IMR-90 (cell line): Measurements from ENCODE around the gene TRAPPC3. TPM values are rescaled to one million over a fixed set of nuclear protein-coding genes. Genes with fewer than 3 reads are reported as not detected.

Source experiments
- ATAC-seq: fragments of 200-7000 bp; cut with Tn5 transposase; 2 replicates; pipeline ENCODE4 v1.9.1; 2020; ENCODE audit warnings: low read depth, mild to moderate bottlenecking, moderate library complexity
- BruUV-seq: library from RNA; stranded (reverse); fragments of 400-500 nt; replicated peaks from 2 replicates; lab custom pipeline; 2021; lab: Mats Ljungman, UMichigan
- CTCF ChIA-PET: fragments of 300-600 bp; formaldehyde crosslinking; extraction: SDS; loops from one replicate; lab custom pipeline; 2021; ENCODE audit warnings: antibody characterized with exemption; lab: Yijun Ruan, JAX
- POLR2A ChIA-PET: fragments of 300-600 bp; sonication (Branson Sonifier 250); formaldehyde crosslinking; loops from one replicate; lab custom pipeline; 2022; ENCODE audit warnings: antibody characterized with exemption; ENCODE audit not compliant: unreplicated experiment; lab: Charles Lee
- DNase-seq: peaks from one replicate; pipeline ENCODE4 v3.0.0; 2013
- H2AFZ ChIP-seq: replicated peaks from 2 replicates; pipeline ENCODE3; 2013; ENCODE audit warnings: low read length, mild to moderate bottlenecking; ENCODE audit not compliant: poor library complexity
- H2AK5ac ChIP-seq: 2 replicates; pipeline ENCODE4 v1.6.1; 2013; ENCODE audit warnings: low read depth, low read length, inconsistent platforms
- H2AK9ac ChIP-seq: replicated peaks from 2 replicates; pipeline ENCODE3; 2013; ENCODE audit warnings: mild to moderate bottlenecking, low read depth, low read length, moderate library complexity; ENCODE audit not compliant: poor library complexity
- H2BK120ac ChIP-seq: 2 replicates; pipeline ENCODE4 v1.6.1; 2013; ENCODE audit warnings: low read depth, low read length, inconsistent platforms
- H2BK15ac ChIP-seq: 3 replicates; pipeline ENCODE4 v1.6.1; 2013; ENCODE audit warnings: low read depth, low read length, inconsistent platforms
- H2BK20ac ChIP-seq: 2 replicates; pipeline ENCODE4 v1.6.1; 2013; ENCODE audit warnings: low read depth, mild to moderate bottlenecking, inconsistent platforms, low read length, moderate library complexity
- H2BK5ac ChIP-seq: 2 replicates; pipeline ENCODE4 v1.6.1; 2013; ENCODE audit warnings: mild to moderate bottlenecking, low read depth, low read length, inconsistent platforms; ENCODE audit not compliant: poor library complexity, severe bottlenecking
- H3K14ac ChIP-seq: replicated peaks from 2 replicates; pipeline ENCODE4 v1.6.1; 2013; ENCODE audit warnings: low read depth, low read length, inconsistent platforms
- H3K18ac ChIP-seq: 2 replicates; pipeline ENCODE4 v1.6.1; 2013; ENCODE audit warnings: low read depth, low read length, control low read depth
- H3K23ac ChIP-seq: 2 replicates; pipeline ENCODE4 v1.6.1; 2013; ENCODE audit warnings: low read depth, low read length, inconsistent platforms
- H3K27ac ChIP-seq: 2 replicates; pipeline ENCODE4 v1.5.1; 2013; ENCODE audit warnings: mild to moderate bottlenecking, control low read depth, low read length; ENCODE audit not compliant: insufficient read depth
- H3K27me3 ChIP-seq: 2 replicates; pipeline ENCODE4 v1.6.1; 2013; ENCODE audit warnings: low read length; ENCODE audit not compliant: control insufficient read depth, insufficient read depth
- H3K36me3 ChIP-seq: 2 replicates; pipeline ENCODE4 v1.6.1; 2013; ENCODE audit warnings: low read length, mixed read lengths; ENCODE audit not compliant: control insufficient read depth, insufficient read depth
- H3K4ac ChIP-seq: 2 replicates; pipeline ENCODE4 v1.6.1; 2013; ENCODE audit warnings: low read depth, low read length, inconsistent platforms
- H3K4me1 ChIP-seq: 2 replicates; pipeline ENCODE4 v1.6.1; 2013; ENCODE audit warnings: low read length, mixed read lengths; ENCODE audit not compliant: control insufficient read depth, insufficient read depth
- H3K4me2 ChIP-seq: 2 replicates; pipeline ENCODE4 v1.6.1; 2013; ENCODE audit warnings: low read depth, mild to moderate bottlenecking, control low read depth, low read length, moderate library complexity
- H3K4me3 ChIP-seq: 2 replicates; pipeline ENCODE4 v1.5.1; 2013; ENCODE audit warnings: low read depth, mild to moderate bottlenecking, control low read depth, low read length, moderate library complexity; ENCODE audit not compliant: insufficient read depth
- H3K56ac ChIP-seq: 2 replicates; pipeline ENCODE4 v1.6.1; 2013; ENCODE audit warnings: low read length, inconsistent platforms; ENCODE audit not compliant: insufficient read depth; ENCODE audit errors: extremely low read depth
- H3K79me1 ChIP-seq, 2 experiments: 2 replicates each; pipeline ENCODE4 v1.6.1; 2013; ENCODE audit warnings: low read length in 2 of 2, inconsistent platforms in 1 of 2, low read depth in 1 of 2
- H3K9ac ChIP-seq: 2 replicates; pipeline ENCODE4 v1.6.1; 2013; ENCODE audit warnings: low read depth, low read length, control low read depth
- H3K9me1 ChIP-seq: 2 replicates; pipeline ENCODE4 v1.6.1; 2013; ENCODE audit warnings: low read length, inconsistent platforms; ENCODE audit not compliant: insufficient read depth
- H3K9me3 ChIP-seq: 2 replicates; pipeline ENCODE4 v1.6.1; 2013; ENCODE audit warnings: low read length; ENCODE audit not compliant: control insufficient read depth, insufficient read depth
- H4K20me1 ChIP-seq: 2 replicates; pipeline ENCODE4 v1.6.1; 2013; ENCODE audit warnings: low read length, inconsistent platforms; ENCODE audit not compliant: insufficient read depth
- H4K5ac ChIP-seq: 2 replicates; pipeline ENCODE4 v1.6.1; 2013; ENCODE audit warnings: mild to moderate bottlenecking, low read depth, low read length, control low read depth
- H4K8ac ChIP-seq, 2 experiments: 2 replicates each; pipeline ENCODE4 v1.6.1; 2013; ENCODE audit warnings: low read depth in 2 of 2, low read length in 2 of 2, control low read depth in 1 of 2, inconsistent platforms in 1 of 2
- H4K91ac ChIP-seq: 2 replicates; pipeline ENCODE4 v1.6.1; 2013; ENCODE audit warnings: low read depth, low read length, inconsistent platforms; ENCODE audit not compliant: insufficient read depth
- BHLHE40 ChIP-seq: fragments of 150-350 bp; IDR thresholded peaks from 2 replicates; pipeline ENCODE4 v1.6.1; 2016; ENCODE audit warnings: mild to moderate bottlenecking, low read depth, low read length
- CEBPB ChIP-seq: IDR thresholded peaks from 2 replicates; pipeline ENCODE4 v1.6.1; 2012; ENCODE audit warnings: low read depth, low read length, improper control_type of control experiment
- MAZ ChIP-seq: IDR thresholded peaks from 2 replicates; pipeline ENCODE4 v1.6.1; 2012; ENCODE audit warnings: low read depth, mild to moderate bottlenecking, low read length, improper control_type of control experiment, moderate library complexity, borderline replicate concordance
- MXI1 ChIP-seq: IDR thresholded peaks from 2 replicates; pipeline ENCODE4 v1.6.1; 2012; ENCODE audit warnings: low read depth, mild to moderate bottlenecking, low read length, moderate library complexity, borderline replicate concordance
- RAD21 ChIP-seq: IDR thresholded peaks from 2 replicates; pipeline ENCODE4 v1.6.1; 2012; ENCODE audit warnings: low read length, improper control_type of control experiment
- SMC3 ChIP-seq: fragments of 150-350 bp; IDR thresholded peaks from 2 replicates; pipeline ENCODE4 v1.6.1; 2016; ENCODE audit warnings: low read depth, mild to moderate bottlenecking, antibody characterized with exemption, low read length, moderate library complexity
- WGBS, 2 experiments: methylation state at CpG; one replicate each; pipeline versions ENCODE4 v1.1.5 to v1.1.7; 2013; ENCODE audit warnings: missing lambda C conversion rate in 2 of 2; ENCODE audit not compliant: insufficient read length in 1 of 2; ENCODE audit errors: extremely low coverage in 2 of 2; 5-methylcytosine and 5-hydroxymethylcytosine counted together
- dilution Hi-C: fragments of 300-500 bp; cut with HindIII; formaldehyde crosslinking; loops from one replicate; pipeline ENCODE4 v1.14.3; 2018; ENCODE audit warnings: low sequenced_read_pairs; ENCODE audit not compliant: unreplicated experiment
- in situ Hi-C: fragments of 300-500 bp; cut with MboI; formaldehyde crosslinking; loops from 3 replicates; pipeline ENCODE4 v1.14.3; 2019; ENCODE audit warnings: low sequenced_read_pairs, inconsistent platforms, mixed read lengths
- intact Hi-C: fragments of 100-400 bp; cut with micrococcal nuclease; formaldehyde crosslinking; loops from 2 replicates; pipeline ENCODE4 v1.10.0; 2022
- polyA plus RNA-seq, 3 experiments: library from polyadenylated mRNA; depleted of rRNA; stranded (reverse); fragments of >200 nt; gene quantifications; 2 replicates each; pipeline ENCODE4 v1.2.3, GENCODE V29; 2012; ENCODE audit warnings: low replicate concordance in 1 of 3
- total RNA-seq: library from RNA; depleted of rRNA; stranded (reverse); fragments of >200 nt; gene quantifications from 2 replicates; pipeline ENCODE4 v1.2.3, GENCODE V29; 2012
- TF ChIP-seq, protein P1 (sequence below): conservative IDR thresholded peaks from 2 replicates; pipeline ENCODE4 v1.5.1; 2012; ENCODE audit warnings: mild to moderate bottlenecking, low read depth, low read length, improper control_type of control experiment
- TF ChIP-seq, protein P2 (sequence below): fragments of 150-350 bp; IDR thresholded peaks from 2 replicates; pipeline ENCODE4 v1.6.1; 2016; ENCODE audit warnings: low read depth, mild to moderate bottlenecking, low read length, moderate library complexity, borderline replicate concordance

TRAPPC3 gene
- total and polyA plus RNA-seq, 2 of the 4 experiments (the other 2 are of a cell fraction) = 76.0 to 77.8 TPM

DNA sequence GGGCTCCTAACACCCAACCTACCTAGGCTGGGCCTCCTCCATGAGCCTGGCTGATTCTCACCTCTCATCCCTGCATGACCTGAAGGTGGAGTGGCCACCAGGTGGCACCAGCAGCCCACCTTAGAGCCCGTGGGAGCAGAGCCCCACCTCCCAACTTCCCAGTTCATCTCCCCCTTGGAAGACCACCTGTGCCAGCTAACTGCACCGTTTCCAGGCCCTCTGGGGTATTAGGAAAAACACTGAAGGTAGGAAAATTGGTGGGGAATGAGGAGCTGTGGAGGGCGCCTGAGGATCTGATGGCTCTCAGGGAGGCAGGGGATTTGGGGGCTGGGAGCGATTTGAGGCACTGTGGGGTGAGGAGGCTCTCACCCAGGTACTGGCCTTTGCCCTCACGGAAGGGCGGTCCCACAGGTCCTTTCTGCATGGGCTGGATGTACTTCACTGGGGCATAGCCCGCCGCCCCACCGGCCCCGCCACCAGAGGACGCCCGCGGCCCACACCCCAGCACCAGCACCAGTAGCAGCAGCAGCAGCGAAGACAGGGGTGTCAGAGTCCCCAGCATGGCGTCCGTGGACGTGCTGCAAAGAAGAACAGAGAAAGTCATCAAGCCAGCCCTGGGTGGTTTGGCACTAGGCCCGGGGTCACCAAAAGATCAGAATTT is 49.5 kb downstream of the TRAPPC3 start:
- H3K14ac ChIP-seq = no peak overlapping the region
- H3K23ac ChIP-seq = no peak overlapping the region
- H3K9me3 ChIP-seq = no peaks in the 10 kb centered on the region
- BruUV-seq = no TSS peak
- no peak overlapping the region for H3K4me3 ChIP-seq
- TF ChIP-seq MAZ = peak; percentile 55; the same call in 1 of the 2 replicates
- no peak for TF ChIP-seq MXI1
- peak; percentile 98 for TF ChIP-seq RAD21
- no peak for TF ChIP-seq CEBPB
- no peak for TF ChIP-seq BHLHE40
- TF ChIP-seq, protein P1, sequence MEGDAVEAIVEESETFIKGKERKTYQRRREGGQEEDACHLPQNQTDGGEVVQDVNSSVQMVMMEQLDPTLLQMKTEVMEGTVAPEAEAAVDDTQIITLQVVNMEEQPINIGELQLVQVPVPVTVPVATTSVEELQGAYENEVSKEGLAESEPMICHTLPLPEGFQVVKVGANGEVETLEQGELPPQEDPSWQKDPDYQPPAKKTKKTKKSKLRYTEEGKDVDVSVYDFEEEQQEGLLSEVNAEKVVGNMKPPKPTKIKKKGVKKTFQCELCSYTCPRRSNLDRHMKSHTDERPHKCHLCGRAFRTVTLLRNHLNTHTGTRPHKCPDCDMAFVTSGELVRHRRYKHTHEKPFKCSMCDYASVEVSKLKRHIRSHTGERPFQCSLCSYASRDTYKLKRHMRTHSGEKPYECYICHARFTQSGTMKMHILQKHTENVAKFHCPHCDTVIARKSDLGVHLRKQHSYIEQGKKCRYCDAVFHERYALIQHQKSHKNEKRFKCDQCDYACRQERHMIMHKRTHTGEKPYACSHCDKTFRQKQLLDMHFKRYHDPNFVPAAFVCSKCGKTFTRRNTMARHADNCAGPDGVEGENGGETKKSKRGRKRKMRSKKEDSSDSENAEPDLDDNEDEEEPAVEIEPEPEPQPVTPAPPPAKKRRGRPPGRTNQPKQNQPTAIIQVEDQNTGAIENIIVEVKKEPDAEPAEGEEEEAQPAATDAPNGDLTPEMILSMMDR = peak; percentile 92
- TF ChIP-seq SMC3 = peak; percentile 97
- TF ChIP-seq, protein P2, sequence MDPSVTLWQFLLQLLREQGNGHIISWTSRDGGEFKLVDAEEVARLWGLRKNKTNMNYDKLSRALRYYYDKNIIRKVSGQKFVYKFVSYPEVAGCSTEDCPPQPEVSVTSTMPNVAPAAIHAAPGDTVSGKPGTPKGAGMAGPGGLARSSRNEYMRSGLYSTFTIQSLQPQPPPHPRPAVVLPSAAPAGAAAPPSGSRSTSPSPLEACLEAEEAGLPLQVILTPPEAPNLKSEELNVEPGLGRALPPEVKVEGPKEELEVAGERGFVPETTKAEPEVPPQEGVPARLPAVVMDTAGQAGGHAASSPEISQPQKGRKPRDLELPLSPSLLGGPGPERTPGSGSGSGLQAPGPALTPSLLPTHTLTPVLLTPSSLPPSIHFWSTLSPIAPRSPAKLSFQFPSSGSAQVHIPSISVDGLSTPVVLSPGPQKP = no peak
- no peak overlapping the region for H4K91ac ChIP-seq
- no peaks in the 10 kb centered on the region for H3K79me1 ChIP-seq
- peak overlapping the region; percentile 79 for H2AK9ac ChIP-seq
- peak; percentile 73 for DNase-seq
- no peaks in the 10 kb centered on the region for H3K4me1 ChIP-seq
- no peak overlapping the region for H3K56ac ChIP-seq
- H2BK15ac ChIP-seq = no peak overlapping the region
- H3K18ac ChIP-seq = no peak overlapping the region
- H2BK20ac ChIP-seq = no peak overlapping the region
- POLR2A ChIA-PET = no interaction called here
- peak; percentile 94 for ATAC-seq
- intact Hi-C loops (loop anchor here (1.0 to 10.0 kb wide), 6 partner anchors 34 to 321 kb away; no protein-coding TSS in a partner anchor), in situ Hi-C loops (loop anchor here (5.0 to 25.0 kb wide), 2 partner anchors 87 to 312 kb away; no protein-coding TSS in a partner anchor), dilution Hi-C loops (no loop called here)
- peaks cover 2% of the 10 kb centered on the region; the same call in 1 of the 2 replicates for H3K36me3 ChIP-seq
- CTCF ChIA-PET = interaction anchor here (0.6 to 1.7 kb wide), 3 partner anchors 35 to 196 kb away, joined by 3 to 11 read pairs (median 3); no protein-coding TSS in a partner anchor
- no peaks in the 10 kb centered on the region for H3K9me1 ChIP-seq
- peak overlapping the region; percentile 36; the same call in 1 of the 2 replicates for H2AK5ac ChIP-seq
- peak overlapping the region; percentile 85 for H2AFZ ChIP-seq
- peak overlapping the region; percentile 41; the same call in 1 of the 2 replicates for H2BK120ac ChIP-seq
- H3K4ac ChIP-seq = no peak overlapping the region
- 33% methylated on average over 3 of the region's 18 CpGs; no CpG with 5 or more reads in 1 of the 2 experiments for WGBS, 2 experiments
- H3K27me3 ChIP-seq = no peaks in the 10 kb centered on the region
- H3K9ac ChIP-seq = no peak overlapping the region
- no peaks in the 10 kb centered on the region for H4K20me1 ChIP-seq
- H2BK5ac ChIP-seq = no peak overlapping the region
- peak overlapping the region in 1 of 2 experiments; percentile 44; a peak in 2 of 4 replicates for H4K8ac ChIP-seq
- no peak overlapping the region for H4K5ac ChIP-seq
- no peak overlapping the region; the same call in 1 of the 2 replicates for H3K4me2 ChIP-seq
- no peak overlapping the region for H3K27ac ChIP-seq
